NCI-H1694 treated with DMSO at 0.1 percent for 48 hours (cell line): ENCODE results near the gene DOC2B.
"Not testable (repeated sequence)": the region's sequence is repeated elsewhere in the genome, so short reads cannot be mapped to it uniquely, and the experiment has no call there.

Experiments used
- DNase-seq: peaks from one replicate; lab custom pipeline; 2025; lab: John Stamatoyannopoulos, UW

The DOC2B gene

DNA sequence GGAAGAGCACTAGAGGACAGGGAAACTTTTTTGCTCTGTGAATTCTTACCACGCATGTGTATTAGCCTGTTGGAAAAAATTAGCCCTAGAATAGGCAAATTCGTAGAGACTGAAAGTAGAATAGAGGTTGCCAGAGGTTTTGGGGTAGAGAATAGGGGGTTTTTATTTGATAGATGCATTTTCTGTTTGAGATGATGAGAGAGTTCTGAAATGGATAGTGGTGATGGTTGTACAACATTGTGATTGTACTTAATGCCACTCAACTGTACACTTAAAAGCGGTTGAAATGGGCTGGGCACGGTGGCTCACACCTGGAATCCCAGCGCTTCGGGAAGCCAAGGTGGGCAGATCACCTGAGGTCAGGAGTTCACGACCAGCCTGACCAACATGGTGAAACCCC is 8.0 kb upstream of the DOC2B start:
- no peak for DNase-seq

DNA sequence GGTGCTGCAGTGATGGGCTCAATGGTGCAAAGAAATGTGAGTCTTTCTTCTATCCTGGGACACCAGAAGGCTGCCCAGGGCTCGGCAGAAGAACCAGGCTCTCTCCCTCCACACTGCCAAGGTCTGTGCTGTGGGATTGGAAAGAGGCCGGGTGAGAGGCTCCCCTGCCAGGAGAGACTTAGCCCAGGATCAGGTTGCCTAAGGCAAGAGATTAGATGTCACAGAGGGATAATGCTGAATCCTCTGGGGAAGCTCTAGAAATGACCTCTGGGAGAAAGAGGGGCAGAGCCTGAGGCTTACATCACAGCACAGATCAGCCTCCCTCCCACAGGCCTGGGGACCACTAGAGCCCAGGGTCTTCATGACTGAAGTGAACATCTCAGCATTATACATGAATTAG is 5.7 kb upstream of the DOC2B start:
- no peak for DNase-seq

DNA sequence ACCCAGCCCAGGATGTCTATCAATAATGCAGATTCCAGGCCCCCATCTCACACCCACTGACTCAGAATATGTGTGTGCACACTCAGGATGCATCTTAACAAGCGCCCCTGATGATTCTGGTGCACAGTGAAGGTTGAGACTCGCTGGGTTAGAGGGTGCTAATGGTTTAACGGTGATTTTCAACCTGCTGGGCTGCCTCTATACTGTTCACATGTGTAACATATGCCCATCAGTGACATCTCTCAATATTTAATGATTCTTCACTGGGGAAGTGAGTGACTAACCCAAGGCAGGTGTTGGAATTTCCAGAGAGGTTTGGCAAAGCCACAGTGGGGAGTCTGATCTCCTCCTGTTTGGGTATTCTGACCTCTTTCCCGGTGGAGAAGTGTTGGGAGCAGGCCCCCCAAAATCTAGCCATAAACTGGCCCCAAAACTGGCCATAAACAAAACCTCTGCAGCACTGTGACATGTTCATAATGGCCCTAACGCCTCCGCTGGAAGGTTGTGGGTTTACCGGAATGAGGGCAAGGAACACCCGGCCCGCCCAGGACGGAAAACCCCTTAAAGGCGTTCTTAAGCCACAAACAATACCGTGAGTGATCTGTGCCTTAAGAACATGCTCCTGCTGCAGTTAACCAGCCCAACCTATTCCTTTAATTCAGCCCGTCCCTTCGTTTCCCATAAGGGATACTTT is 4.1 kb upstream of the DOC2B start:
- no peak for DNase-seq

DNA sequence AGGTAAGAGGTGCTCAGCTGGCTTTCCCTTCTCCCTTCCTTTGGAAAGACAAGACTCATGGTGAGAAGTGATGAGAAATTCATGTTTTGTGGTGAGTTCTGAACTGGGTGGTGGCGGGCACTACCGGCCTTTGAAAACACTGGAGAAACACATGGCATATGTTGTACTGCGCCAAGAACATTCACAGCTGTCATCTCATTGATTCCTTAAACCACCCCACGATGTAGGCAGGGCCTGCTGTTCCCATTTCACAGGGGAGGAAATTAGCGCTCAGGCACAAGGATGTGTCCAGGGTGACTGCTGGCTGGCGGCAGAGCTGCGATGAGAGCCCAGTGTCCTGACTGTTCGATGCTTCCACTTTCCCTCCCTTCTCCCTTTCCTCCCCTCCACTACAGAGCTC is 1.6 kb upstream of the DOC2B start:
- peak; percentile 62 for DNase-seq

DNA sequence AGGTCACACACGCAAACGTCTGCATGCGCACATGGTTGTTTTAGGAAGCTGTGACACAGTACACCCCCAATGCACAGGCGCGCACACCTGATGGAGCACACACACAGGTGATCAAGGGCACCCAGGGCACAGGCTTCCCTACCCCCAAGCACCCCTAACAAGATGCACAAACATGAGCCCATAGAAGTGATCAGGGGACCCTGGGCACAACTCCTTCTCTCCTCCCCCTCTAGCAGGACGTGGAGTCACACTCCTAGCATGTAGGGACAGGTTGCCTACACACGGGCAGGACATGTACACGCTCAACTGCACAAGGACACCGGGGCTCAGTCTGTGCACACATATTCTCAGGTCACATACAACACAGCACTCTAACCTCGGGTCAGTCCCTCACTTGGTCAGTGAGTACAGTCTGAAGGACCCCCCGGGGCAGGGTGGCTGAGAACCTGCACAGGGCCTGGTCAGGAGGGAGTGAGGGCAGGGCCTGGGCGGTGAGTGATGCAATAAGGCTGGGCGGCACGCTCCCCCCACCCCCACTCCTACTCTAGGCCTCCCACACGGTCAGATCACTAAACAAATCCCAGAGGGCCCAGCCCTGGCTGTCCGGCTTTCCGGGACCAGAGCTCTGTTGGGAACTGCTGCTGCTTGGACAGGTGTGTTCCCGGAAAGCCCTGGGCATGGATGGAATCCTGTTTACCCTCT is 751 bp upstream of the DOC2B start:
- DNase-seq, result no peak

DNA sequence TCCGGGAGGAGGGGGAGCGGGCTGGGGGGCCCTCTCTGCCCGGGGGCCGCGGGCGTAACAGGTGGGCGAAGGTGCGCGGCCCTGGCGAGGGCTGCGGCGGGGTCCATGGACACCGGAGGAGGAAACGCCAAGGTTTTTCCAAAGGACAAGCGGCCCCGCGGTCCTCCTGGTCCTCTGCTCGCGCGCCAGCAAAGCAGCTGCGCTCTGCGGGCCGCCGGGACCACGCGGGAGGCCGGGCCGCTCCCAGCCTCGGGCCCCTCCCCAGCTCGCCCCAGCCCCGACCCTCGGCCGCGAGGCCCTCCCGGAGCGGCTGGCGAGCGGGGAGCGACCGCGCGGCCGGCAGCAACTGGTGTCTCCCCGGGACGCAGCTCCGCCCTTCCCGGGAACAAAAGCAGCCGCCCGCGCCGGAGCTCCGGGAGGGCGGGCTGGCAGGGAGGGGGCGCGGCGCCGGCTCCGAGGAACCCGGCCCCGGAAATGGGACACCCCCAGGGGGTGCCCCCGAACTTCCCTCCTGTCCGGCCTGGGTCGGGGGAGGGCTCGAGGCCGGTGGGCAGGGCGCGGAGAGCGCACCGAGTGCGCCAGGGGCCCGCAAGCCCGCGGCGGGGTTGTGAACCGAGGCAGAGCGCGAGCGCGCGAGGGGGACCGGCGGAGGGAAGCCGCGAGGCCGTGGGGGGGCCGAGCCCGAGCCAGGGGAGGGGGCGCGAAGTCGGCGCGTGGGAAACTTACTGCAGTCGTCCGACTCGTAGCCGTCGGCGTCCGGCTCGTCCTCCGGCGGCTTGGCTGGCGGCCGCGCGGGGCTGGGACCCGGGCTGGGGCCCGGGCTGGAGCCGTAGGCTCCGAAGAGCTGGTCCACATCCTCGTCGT is 837 bp downstream of the DOC2B start:
- DNase-seq, result no peak

DNA sequence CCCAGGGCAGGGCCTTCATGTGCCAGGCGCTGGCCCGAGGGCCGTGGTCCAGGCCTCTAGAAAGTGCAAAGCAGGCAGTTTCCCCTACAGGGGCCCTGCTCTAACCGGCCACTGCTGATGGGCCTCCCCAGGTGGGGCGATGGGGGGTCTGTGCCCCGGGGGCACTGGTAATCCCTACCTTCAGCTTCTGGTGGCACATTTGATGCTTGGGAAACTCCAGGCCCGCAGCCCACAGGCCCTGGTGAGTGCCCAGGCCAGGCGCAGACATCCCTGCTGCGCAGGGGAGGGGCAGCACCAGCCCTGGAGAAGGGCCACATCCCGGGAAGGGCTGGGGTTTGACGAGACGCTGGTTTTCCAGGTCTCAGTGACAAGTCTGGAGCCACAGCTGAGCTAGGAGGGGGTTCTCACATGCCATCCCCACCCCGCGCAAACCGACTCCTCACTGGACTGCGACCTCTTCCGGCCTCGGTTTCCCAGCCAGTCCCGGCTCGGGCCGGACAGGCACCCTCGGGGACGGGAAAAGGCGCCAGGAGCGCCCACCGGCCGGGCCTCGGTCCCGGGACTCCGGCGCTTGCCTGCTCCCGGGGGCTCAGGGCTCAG is 1.6 kb downstream of the DOC2B start:
- peak; percentile 6 for DNase-seq

DNA sequence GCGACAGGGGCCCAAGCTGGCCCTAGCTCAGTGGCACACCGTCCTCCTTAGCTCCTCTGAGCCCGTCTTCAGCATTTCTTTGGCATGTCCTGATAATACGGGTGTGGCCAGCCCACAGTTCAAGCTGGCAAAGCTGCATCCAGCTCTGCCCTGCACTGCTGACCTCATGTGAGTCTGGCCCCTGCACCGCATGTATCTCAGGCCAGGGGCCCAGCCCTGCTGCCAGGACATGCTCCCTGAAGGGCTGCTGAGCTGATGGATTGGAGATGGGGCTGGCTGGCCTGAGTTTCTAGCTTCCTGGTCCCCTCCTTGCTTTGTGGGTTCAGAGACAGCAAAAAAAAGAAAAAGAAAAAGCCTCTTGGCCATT is 2.4 kb downstream of the DOC2B start:
- DNase-seq, result no peak

DNA sequence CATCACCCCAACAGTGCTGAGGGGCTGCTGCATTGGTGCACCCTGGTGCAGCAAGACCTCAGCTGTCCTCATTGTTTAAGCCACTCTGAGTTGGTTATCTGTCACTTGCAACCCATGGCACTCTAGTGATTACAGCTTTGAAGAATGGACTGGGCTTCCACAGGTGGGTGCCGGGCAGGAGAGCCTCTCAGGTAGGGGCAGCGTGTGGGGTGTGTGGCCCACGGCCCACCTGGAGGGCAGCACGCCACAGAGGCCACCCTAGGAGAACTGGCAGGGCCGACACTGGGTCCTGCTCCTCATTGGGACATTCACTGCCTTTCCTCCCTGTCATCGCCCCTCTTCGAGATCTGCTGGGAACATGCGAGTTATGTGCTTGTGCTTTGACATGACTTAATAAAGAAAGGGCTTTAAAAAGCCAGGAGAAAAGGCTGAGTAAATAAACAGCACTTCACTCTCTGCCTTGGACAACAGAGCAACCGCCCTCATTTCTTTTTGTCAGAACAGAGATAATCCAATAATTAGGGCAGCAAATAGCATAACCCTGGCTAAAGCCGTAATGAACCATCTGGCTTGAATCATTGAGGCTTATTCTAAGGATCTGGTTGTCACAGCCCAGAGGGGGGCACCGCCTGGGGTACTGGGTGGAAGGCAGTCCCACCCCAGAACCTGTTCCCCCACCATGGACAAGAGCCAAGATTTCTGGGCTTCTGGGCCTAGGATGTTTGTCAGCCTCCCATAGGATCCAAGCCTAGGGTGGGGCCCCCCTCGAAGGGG is 3.0 kb downstream of the DOC2B start:
- peak; percentile 37 for DNase-seq

DNA sequence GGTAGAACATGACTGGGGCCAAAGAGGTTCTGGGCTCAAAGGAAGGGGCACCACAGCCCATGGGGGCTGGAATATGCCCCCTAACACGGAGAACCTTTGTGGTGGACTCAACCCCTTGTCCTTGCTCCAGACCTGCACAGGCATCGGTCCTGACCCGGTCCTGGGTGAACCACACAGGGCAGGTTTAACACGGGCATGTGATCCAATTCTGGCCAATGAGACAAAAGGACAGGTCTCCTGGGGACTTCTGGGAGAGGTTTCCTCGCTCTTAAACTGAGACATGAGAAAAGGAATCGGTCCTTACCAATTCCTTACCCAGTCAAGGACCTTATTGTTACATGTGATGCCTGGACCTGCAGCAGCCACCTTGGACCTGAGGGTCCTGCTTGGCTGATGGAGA is 3.7 kb downstream of the DOC2B start:
- no peak for DNase-seq

DNA sequence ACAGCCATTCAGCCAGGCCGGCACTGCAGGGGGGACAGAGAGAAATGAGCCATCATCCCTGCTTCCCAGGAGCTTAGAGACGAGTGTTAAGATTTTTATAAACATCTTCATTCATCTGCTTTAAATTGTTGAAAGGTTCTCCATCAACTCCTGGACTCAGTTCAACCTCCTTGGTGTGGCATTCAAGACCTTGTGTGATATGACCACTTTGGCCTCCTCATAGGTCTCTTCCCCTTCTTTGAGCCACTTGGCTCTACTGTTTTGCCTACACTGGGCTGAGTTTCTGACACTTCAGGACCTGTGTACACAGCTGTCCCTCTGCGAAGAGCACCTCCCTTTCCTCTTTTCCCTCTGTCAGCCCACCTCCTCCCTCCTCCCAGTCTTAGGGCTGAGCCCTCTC is 4.3 kb downstream of the DOC2B start:
- no peak for DNase-seq

DNA sequence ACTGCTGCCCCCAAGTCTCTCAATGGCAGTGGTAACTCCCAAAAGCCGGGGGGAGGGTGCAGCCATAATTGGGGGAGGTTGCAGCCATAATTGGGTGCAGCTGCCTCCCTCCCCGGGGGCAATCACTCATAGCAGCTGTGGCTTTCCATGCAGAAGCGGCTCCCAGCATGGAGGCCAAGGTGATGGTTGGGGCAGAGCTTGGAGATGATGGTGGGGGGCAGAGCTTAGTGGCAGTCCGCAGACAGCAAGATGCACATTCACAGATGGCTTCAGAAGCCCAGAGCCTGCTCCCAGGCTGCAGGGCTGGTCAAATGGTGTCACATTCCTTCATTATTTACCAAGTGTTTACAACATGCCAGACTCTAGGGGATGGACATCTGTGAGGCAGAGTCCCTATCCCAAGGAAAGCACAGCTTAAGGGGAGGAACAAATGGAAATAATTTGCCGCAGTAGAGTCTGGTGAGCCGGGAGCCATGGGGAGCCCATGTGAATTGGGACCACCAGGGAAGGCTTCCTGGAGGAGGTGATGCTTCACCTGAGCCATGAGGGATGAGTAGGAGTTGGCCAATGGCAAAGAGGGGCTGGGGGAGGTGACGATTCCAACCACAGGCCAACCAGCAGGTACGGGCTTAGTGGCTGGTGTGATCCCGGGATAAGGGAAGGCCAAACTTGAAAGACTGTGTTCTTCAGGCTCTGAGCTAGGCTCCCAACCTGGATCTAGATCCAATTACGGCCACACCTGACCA is 8.1 kb downstream of the DOC2B start:
- DNase-seq, result no peak

DNA sequence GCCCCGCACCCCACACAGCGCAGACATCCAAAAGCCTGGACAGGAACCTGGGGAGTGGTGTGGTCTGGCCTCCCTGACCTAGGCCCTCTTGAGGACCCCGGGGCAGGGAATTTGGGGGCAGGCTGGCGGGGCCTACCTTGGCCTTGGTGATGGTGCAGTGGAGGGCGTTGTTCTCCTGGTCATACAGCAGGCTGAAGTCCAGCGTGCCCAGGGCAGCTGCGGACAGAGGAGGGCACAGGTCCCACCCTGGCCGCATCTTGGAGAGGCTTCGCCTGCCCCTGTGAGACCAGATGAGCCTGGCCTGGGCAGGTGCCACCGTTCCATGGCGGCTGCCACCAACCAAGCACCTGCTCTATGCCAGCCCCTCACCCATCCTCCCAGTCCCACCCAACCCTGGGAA is 9.0 kb downstream of the DOC2B start:
- no peak for DNase-seq

DNA sequence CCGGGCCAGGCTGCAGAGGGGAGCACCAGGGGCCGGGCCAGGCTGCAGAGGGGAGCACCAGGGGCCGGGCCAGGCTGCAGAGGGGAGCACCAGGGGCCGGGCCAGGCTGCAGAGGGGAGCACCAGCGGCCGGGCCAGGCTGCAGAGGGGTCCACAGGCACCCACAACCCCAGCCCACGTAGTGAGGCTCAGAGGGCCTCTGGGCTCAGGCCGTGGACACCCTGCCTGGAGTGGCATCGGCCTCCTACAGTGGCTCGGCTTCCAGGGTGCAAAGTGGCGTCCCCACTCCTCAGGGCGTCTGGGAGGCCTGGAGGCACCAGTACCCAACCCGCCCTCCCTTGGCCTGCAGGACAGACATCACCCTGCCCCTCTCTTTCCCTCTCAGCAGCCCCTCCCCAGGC is 9.6 kb downstream of the DOC2B start:
- DNase-seq, result no peak

DNA sequence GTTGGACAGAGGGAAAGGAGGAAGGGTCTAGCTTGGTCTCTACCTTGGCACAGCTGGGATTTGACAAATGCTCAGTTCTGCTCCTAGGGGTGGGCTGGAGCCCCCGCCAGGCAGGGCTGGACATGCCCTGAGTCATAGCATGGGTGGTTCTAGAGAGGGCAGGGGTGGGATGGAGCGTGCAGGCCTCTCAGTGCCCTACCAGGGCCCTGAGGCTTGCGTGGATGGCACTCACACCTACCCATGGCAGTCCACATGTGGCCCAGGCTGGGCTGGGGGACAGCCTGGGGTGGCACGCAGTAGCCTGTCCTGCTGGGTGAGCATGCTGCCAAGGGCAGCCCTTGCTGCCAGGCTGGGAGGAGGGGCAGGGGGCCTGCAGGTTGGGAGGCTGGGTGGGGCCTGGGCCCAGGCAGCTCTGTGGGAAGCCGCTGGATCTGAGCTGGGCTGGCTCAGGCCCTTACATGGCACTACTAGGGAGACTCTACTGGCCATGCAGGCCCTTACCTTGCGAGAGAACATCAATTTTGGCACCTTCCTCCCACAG is 11.2 kb downstream of the DOC2B start:
- DNase-seq, result no peak

DNA sequence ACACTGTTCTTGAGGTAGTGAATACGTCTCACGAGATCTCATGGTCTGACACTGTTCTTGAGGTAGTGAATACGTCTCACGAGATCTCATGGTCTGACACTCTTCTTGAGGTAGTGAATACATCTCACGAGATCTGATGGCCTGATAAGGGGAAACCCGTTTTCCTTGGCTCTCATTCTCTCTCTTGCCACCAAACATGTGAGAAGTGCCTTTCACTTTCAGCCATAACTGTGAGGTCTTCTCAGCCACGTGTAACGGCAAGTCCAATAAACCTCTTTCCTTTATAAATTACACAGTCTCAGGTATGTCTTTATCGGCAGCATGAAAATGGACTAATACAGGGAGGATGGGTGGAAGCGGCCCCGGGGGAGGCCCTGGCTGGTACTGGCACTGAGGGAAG is 12.8 kb downstream of the DOC2B start:
- DNase-seq, result not testable (repeated sequence)

DNA sequence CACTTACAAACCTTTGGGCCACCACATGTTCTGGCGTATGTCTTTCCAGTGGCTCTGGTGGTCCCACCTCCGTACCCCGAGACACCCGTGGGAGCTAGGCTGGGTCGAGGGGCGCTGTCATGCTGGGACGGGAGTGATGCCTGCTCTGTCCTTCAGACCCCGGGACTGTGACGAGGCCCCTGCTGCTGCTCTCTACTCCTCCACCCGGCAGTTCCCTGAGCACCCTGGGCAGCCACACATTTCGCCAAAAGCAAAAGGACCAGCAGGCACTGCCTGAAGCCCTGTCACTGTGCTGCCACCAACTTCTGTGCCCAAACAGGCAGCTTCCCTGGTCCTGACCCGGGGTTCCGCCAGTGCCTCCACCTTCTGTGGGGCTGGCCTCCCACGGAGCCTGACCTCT is 15.5 kb downstream of the DOC2B start:
- no peak for DNase-seq

DNA sequence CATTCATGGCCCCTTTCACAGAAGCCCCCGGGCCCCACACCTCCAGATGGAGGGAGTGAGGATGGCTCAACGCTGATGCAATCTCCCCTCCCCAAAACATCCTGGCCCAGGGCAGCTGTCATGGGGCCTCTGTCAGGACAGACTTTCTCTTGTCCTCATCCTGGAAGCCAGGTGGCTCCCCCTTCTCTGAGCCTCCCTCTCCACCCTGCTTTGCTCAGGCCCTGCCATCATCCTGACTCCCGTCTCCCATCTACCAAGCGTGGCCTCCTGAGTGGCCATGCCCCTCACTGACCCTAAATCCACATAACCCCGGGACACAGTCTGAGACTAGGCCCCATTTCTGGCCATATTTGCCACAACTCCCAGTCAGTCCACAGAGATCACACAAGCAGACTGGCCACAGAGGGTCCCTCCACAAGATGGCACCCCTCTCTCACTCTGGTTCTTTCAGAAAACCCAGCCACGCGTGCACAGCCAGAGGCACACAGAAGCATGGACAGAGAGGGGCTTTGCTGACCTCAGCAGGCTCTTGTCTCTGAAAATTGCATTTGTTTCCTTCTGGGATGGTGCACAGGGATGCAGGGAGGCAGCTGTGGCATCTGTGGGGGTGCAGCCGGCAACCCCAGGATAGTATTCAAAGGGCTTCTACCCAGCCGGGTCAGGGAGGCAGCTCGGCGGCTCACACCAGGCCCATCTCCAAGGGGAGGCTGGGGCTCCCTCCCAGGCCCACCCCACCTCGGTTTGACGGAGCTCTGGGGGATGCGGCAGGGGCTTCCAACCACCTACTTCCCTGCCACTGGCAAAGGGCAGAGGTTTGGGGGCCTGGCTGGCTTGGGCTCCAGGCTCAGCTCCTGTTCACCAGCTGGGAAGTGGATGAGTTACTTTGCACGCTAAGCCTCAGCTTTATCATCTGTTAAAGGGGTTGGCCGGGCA is 16.9 kb downstream of the DOC2B start:
- peak; percentile 48 for DNase-seq

DNA sequence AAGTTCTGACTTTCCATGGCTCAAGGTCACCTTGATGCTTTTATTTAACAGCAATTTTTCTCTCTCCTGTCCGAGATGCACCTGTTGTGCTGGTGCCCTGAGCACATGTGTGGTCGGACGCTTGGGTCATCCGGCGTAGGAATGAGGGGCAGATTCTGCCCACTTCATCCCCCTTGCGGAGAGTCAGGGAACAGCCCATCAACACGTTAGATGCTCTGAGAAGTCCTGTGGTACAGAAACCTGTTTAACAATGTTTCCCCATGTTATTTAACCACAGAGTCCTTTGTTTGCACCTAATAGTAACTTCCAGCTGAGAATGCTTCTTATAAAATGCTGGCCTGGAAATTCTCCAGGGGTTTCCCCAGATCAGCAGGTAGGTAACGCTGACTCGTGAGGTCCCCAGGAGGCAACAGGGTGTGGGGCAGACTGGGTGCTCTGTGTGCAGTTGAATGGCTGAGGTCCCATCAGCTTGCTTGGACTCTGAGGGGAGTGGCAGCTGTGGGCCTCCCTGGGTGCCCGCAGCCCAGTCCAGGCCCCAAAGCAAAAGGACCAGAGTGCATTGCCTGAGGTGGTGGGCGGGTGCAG is 17.8 kb downstream of the DOC2B start:
- no peak for DNase-seq
